Heart left ventricle (tissue), 16 donors: ENCODE measurements around the gene SORBS1. TPM values are rescaled to one million over a fixed set of nuclear protein-coding genes. Genes with fewer than 3 reads are reported as not detected.

Experiments
- ATAC-seq, 4 donors: fragments of 200-7000 bp; cut with Tn5 transposase; one replicate each; pipeline ENCODE4 v1.9.1; 2020 to 2022; ENCODE audit warnings: moderate library complexity in 4 of 4, mild to moderate bottlenecking in 3 of 4, moderate number of reproducible peaks in 1 of 4
- DNase-seq, 5 donors: peaks; one replicate each; pipeline ENCODE4 v3.0.0-alpha.2; 2020
- H3K27ac ChIP-seq, 12 donors: fragments of 200-600 bp; sonication (generic) in 4 of 12; one replicate each; pipeline versions ENCODE4 v1.5.0 to v1.8.0; 2016 to 2022; ENCODE audit warnings: mild to moderate bottlenecking in 2 of 12
- H3K27me3 ChIP-seq, 9 donors: fragments of 200-600 bp; sonication (generic) in 2 of 9; one replicate each; pipeline versions ENCODE4 v1.5.1 to v1.8.0; 2016 to 2022; ENCODE audit warnings: mild to moderate bottlenecking in 3 of 9
- H3K36me3 ChIP-seq, 9 donors: fragments of 200-600 bp; sonication (generic) in 2 of 9; one replicate each; pipeline versions ENCODE4 v1.5.0 to v1.8.0; 2018 to 2022; ENCODE audit warnings: mild to moderate bottlenecking in 2 of 9
- H3K4me1 ChIP-seq, 12 donors: fragments of 200-600 bp; sonication (generic) in 4 of 12; one replicate each; pipeline versions ENCODE4 v1.5.0 to v1.8.0; 2016 to 2022; ENCODE audit warnings: mild to moderate bottlenecking in 3 of 12
- H3K4me3 ChIP-seq, 12 donors: fragments of 200-600 bp; sonication (generic) in 4 of 12; one replicate each; pipeline versions ENCODE4 v1.5.0 to v1.8.0; 2017 to 2022; ENCODE audit warnings: mild to moderate bottlenecking in 9 of 12, moderate library complexity in 4 of 12
- H3K9me3 ChIP-seq, 12 donors: fragments of 200-600 bp; sonication (generic) in 4 of 12; one replicate each; pipeline versions ENCODE4 v1.5.0 to v1.8.0; 2016 to 2022; ENCODE audit warnings: mild to moderate bottlenecking in 1 of 12
- CTCF ChIP-seq, 12 donors: fragments of 200-600 bp; sonication (generic) in 4 of 12; IDR thresholded peaks; one replicate each; pipeline versions ENCODE4 v1.5.0 to v1.8.0; 2018 to 2022; ENCODE audit warnings: antibody characterized with exemption in 12 of 12, mild to moderate bottlenecking in 5 of 12
- POLR2A ChIP-seq, 2 donors: fragments of 450-650 bp; IDR thresholded peaks; one replicate each; pipeline ENCODE4 v1.6.1; 2017; ENCODE audit warnings: antibody characterized with exemption in 2 of 2, mild to moderate bottlenecking in 2 of 2, moderate library complexity in 2 of 2
- WGBS, 4 donors: extraction: QIAGEN DNeasy Blood & Tissue Kit in 2 of 4; methylation state at CpG; one replicate each; pipeline versions ENCODE4 v1.1.5 to v1.1.7; 2013 to 2018; 5-methylcytosine and 5-hydroxymethylcytosine counted together
- intact Hi-C, 10 donors: fragments of 100-400 bp; cut with DNase I; formaldehyde crosslinking; loops; one replicate each; pipeline versions ENCODE4 v1.11.1 to v1.14.2; 2022
- polyA plus RNA-seq, 2 donors: library from polyadenylated mRNA; stranded (reverse); fragments of 200-250 nt; gene quantifications; one replicate each; pipeline ENCODE4 v1.2.3, GENCODE V29; 2013
- total RNA-seq, 9 donors: library from RNA; depleted of rRNA in 2 of 9; stranded (reverse); fragments of >200 nt in 2 of 9; fragmentation: NEBNext Ultra II Directional in 3 of 9; extraction: Animal tissue kit (Norgen Biotek cat#: 25700) in 3 of 9; gene quantifications; one replicate each; pipeline versions ENCODE4 v1.1.0 to v1.2.4, GENCODE V29; 2016 to 2023
- donor health status: ischemic (EF 13 %, LVEDD 7.1; RV severe dilation, severe dysfunction).
- donor health status: healthy with polysubstance abuse.
- donor health status: DM: no; HTN: yes; CAD: no.
- donor health status: DM: no; HTN: no; CAD: no.
- donor health status: ischemic (EF 25% LVEDD 6.9; RV normal size, moderate dysfunction).
- donor health status: ischemic (EF 25% LVEDD 5.7; RV mildly dilated, moderate dysfunction).
- donor health status: healthy.
- donor health status: DM: yes; HTN: yes; CAD: no.
- donor health status: ischemic (EF 35%, LVEDD 5.7; RV mildly dilated, moderate dysfunction).
- donor health status: nonischemic (EF 11% LVEDD 7.7; RV severe dilation, severe dysfunction).
- donor health status: DM: yes; HTN: yes; CAD: no.
- donor health status: PGD.
- donor health status: ischemic (EF 29% LVEDD 5.4; RV normal size, mild dysfunction).
- donor health status: nonischemic (EF 23%, LVEDD 6.1; RV moderate dilation, normal function).

SORBS1 gene
- total and polyA plus RNA-seq, 11 donors = 355 to 1,440 (median 886) TPM

GRCh38 chr10:95304463-95304862, 256.7 kb downstream of the SORBS1 start:
- 79 to 88% (median 84%) methylated on average over 4 of the region's 4 CpGs for WGBS, 4 donors
- ATAC-seq = no peak
- no peak for TF ChIP-seq POLR2A (IDR thresholded peaks at IDR 0.05)

GRCh38 chr10:95303950-95304349, 257.2 kb downstream of the SORBS1 start:
- H3K4me1 ChIP-seq = peaks cover 0 to 32% (median 14%) of the 10 kb centered on the region in 12 donors
- intact Hi-C loops = no loop called here
- no peaks in the 10 kb centered on the region for H3K36me3 ChIP-seq
- no peaks in the 10 kb centered on the region for H3K27me3 ChIP-seq
- DNase-seq = no peak
- H3K9me3 ChIP-seq = no peaks in the 10 kb centered on the region
- 97 to 100% (median 97%) methylated on average over 1 of the region's 1 CpG for WGBS, 4 donors
- H3K27ac ChIP-seq = no peak overlapping the region
- ATAC-seq = no peak
- no peak for TF ChIP-seq POLR2A (IDR thresholded peaks at IDR 0.05)
- no peak for TF ChIP-seq CTCF (IDR thresholded peaks at IDR 0.05)
- no peak overlapping the region for H3K4me3 ChIP-seq

More at GRCh38 chr10:95304463-95304862, 256.7 kb downstream of the SORBS1 start:
- Histone ChIP-seq H3K9me3 (no peaks in the 10 kb centered on the region), H3K27me3 (no peaks in the 10 kb centered on the region), H3K4me1 (peaks cover 0 to 36% (median 17%) of the 10 kb centered on the region in 12 donors), H3K27ac (no peak overlapping the region), H3K4me3 (no peak overlapping the region), H3K36me3 (no peaks in the 10 kb centered on the region)
- intact Hi-C loops = no loop called here
- DNase-seq = no peak

GRCh38 chr10:95303535-95303934, 257.6 kb downstream of the SORBS1 start:
- H3K4me1 ChIP-seq = peaks cover 0 to 30% (median 10%) of the 10 kb centered on the region in 12 donors
- DNase-seq (no peak), ATAC-seq (no peak)
- no peak overlapping the region for H3K27ac ChIP-seq
- H3K4me3 ChIP-seq = no peak overlapping the region
- H3K27me3 ChIP-seq = no peaks in the 10 kb centered on the region
- TF ChIP-seq POLR2A (IDR thresholded peaks at IDR 0.05) (no peak), CTCF (IDR thresholded peaks at IDR 0.05) (no peak)
- intact Hi-C loops = no loop called here
- no peaks in the 10 kb centered on the region for H3K9me3 ChIP-seq
- WGBS, 4 donors = 43 to 55% (median 52%) methylated on average over 8 of the region's 8 CpGs
- H3K36me3 ChIP-seq = no peaks in the 10 kb centered on the region

- no peak overlapping the region for H3K4me3 ChIP-seq
- H3K36me3 ChIP-seq = no peaks in the 10 kb centered on the region
- no peaks in the 10 kb centered on the region for H3K9me3 ChIP-seq
- no peaks in the 10 kb centered on the region for H3K27me3 ChIP-seq
- intact Hi-C loops = no loop called here
- H3K27ac ChIP-seq = no peak overlapping the region
- DNase-seq (no peak), ATAC-seq (no peak)
- peaks cover 0 to 27% (median 14%) of the 10 kb centered on the region in 12 donors for H3K4me1 ChIP-seq
- TF ChIP-seq CTCF (IDR thresholded peaks at IDR 0.05) = no peak
- no peak for TF ChIP-seq POLR2A (IDR thresholded peaks at IDR 0.05)
- 74 to 82% (median 77%) methylated on average over 3 of the region's 3 CpGs for WGBS, 4 donors
These were observed 261.1 kb downstream of the SORBS1 start for GRCh38 chr10:95300022-95300539.

- peak; percentile 60 to 85 (median 82) for ATAC-seq
These were observed 263.8 kb downstream of the SORBS1 start for GRCh38 chr10:95297402-95297801.

More at GRCh38 chr10:95297402-95297801, 263.8 kb downstream of the SORBS1 start:
- no peaks in the 10 kb centered on the region for H3K36me3 ChIP-seq
- no peaks in the 10 kb centered on the region for H3K27me3 ChIP-seq
- peaks cover 0 to 24% (median 19%) of the 10 kb centered on the region in 12 donors for H3K4me1 ChIP-seq
- DNase-seq = peak in 2 of 5 donors; percentile 36 to 48
- intact Hi-C loops = no loop called here
- no peaks in the 10 kb centered on the region for H3K9me3 ChIP-seq
- WGBS, 4 donors = 45 to 64% (median 54%) methylated on average over 3 of the region's 3 CpGs
- H3K4me3 ChIP-seq = no peak overlapping the region
- peak overlapping the region in 4 of 12 donors; percentile 9 to 20 (median 16) for H3K27ac ChIP-seq
- TF ChIP-seq POLR2A (IDR thresholded peaks at IDR 0.05) = no peak
